Activated naive CD8-positive, alpha-beta T cell treated with anti-CD3 and anti-CD28 coated beads for 36 hours (primary cell): Measurements from ENCODE around the gene ASB15. TPM values are rescaled to one million over a fixed set of nuclear protein-coding genes. Genes with fewer than 3 reads are reported as not detected.

ENCODE experiments used
- DNase-seq: peaks from one replicate; pipeline ENCODE4 v3.0.0; 2021
- H3K27ac Mint-ChIP-seq: one replicate; pipeline ENCODE4 v1.8.0; 2022; ENCODE audit warnings: mild to moderate bottlenecking, moderate library complexity, mixed read lengths
- H3K27me3 Mint-ChIP-seq: one replicate; pipeline ENCODE4 v1.8.0; 2022; ENCODE audit warnings: mild to moderate bottlenecking, mixed read lengths
- H3K36me3 Mint-ChIP-seq: one replicate; pipeline ENCODE4 v1.8.0; 2021; ENCODE audit warnings: mild to moderate bottlenecking, mixed read lengths
- H3K4me1 Mint-ChIP-seq: one replicate; pipeline ENCODE4 v1.8.0; 2021; ENCODE audit warnings: mixed read lengths
- H3K4me3 Mint-ChIP-seq: one replicate; pipeline ENCODE4 v1.8.0; 2022; ENCODE audit warnings: mild to moderate bottlenecking, moderate library complexity, mixed read lengths
- H3K9me3 Mint-ChIP-seq: one replicate; pipeline ENCODE4 v1.8.0; 2022; ENCODE audit warnings: mixed read lengths
- total RNA-seq, 2 experiments: library from RNA; stranded (reverse); gene quantifications; one replicate each; pipeline ENCODE4 v1.2.3, GENCODE V29; 2021

The ASB15 gene
- total RNA-seq, 2 experiments from 2014 or later = not detected

DNA sequence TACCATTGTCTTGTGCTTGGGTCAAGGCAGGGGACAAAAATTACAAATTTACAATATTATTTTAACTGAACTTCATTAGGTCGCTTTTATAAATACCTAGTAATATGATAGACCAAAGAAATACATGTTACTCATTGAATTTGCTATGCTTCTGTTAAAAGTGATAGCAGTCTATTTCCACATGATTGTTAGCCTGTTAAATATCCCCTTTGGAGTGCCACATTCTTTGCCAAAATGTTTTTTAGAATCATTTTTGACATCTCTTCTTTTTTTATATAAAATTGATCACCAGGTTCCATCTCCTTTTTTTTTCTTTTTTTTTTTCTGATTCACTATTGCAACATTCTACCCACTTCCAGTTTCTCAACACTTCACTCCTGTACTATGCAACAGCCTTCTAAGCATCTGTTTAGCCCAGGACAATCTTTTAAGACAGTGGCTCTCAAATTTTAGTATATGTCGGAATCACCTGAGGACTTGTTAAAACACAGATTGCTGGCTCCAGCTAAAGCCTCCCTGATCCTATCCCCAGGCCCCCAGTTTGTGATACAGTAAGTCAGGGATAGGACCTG is 27.6 kb upstream of the ASB15 start:
- Mint-ChIP-seq H3K36me3 (no peaks in the 10 kb centered on the region), H3K27ac (no peak overlapping the region), H3K27me3 (peaks cover 5% of the 10 kb centered on the region), H3K4me1 (no peaks in the 10 kb centered on the region), H3K9me3 (no peaks in the 10 kb centered on the region), H3K4me3 (no peak overlapping the region)
- DNase-seq = no peak

DNA sequence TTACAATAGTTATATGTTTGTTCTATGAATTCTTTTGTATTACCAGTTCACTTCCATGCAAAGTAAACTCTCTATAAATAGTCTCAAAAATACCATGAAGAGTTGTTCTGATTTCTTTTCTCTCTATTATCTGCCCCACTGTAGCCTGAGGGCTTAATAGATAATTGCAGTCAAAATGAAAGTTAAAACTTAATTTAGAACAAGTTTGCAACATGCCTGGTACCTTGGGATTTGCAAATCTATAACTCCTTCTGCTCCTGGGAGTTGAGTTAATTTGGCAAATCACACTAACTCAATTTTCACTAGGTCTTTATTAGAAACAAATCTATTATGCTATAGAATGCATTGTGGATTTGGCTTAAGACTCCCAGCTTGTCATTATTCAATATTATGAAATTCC is 22.2 kb upstream of the ASB15 start:
- Mint-ChIP-seq H3K4me3 (no peak overlapping the region), H3K27ac (no peak overlapping the region), H3K36me3 (no peaks in the 10 kb centered on the region), H3K9me3 (no peaks in the 10 kb centered on the region), H3K4me1 (no peaks in the 10 kb centered on the region), H3K27me3 (peaks cover 12% of the 10 kb centered on the region)
- DNase-seq = no peak

DNA sequence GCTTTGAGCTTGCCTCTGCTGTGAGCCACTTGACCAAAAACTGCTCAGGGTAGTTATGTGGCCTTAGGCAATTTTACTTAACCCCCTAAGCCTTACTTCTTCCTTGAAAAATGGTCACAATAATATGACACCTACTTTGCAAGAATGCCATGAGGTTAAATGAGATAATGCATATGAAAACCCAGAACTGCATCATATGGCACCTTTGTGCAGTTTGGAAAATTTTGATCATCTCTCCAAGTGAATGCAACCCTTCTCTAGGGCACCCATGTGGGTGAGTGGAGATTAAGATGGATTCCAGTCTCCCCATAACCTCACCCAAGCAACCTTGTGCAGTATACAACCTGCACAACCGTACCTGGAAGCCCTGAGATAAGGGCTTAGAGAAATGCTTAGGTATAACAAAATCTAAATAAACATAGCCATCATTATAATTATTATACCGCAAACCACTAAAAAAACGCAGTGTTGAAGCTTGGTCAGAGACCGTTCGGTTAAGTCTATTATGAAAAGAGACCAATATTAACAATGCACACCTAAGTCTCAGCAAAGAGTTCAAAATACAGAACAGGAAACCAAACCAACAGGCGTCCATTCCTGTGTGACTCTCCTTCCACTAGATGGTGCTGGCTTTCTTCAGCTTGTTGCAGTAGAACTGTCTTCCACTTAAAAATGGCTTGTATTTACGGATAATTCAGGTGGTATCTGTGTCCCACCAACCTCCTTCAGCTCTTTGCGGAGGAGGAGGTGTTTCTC is 21.0 kb upstream of the ASB15 start:
- peaks cover 12% of the 10 kb centered on the region for H3K27me3 Mint-ChIP-seq
- H3K27ac Mint-ChIP-seq = no peak overlapping the region
- H3K9me3 Mint-ChIP-seq = no peaks in the 10 kb centered on the region
- no peaks in the 10 kb centered on the region for H3K4me1 Mint-ChIP-seq
- DNase-seq = no peak
- no peaks in the 10 kb centered on the region for H3K36me3 Mint-ChIP-seq
- H3K4me3 Mint-ChIP-seq = no peak overlapping the region

DNA sequence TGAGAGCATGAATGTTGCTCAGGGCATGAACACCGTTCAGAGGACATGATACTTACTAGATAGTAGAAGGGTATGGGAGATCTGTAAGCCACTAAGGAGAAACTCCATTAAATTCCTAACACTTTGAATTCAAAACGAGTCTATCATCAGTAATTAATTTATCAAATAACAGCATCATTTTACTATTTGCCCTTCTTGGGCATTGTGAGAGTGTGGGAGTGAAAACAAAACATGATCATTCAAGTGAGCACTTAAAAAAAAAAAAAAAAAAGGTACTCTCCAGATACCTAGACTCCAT is 20.5 kb upstream of the ASB15 start:
- H3K4me3 Mint-ChIP-seq = no peak overlapping the region
- no peak overlapping the region for H3K27ac Mint-ChIP-seq
- H3K27me3 Mint-ChIP-seq = peaks cover 12% of the 10 kb centered on the region
- H3K9me3 Mint-ChIP-seq = no peaks in the 10 kb centered on the region
- H3K4me1 Mint-ChIP-seq = no peaks in the 10 kb centered on the region
- H3K36me3 Mint-ChIP-seq = no peaks in the 10 kb centered on the region
- no peak for DNase-seq

DNA sequence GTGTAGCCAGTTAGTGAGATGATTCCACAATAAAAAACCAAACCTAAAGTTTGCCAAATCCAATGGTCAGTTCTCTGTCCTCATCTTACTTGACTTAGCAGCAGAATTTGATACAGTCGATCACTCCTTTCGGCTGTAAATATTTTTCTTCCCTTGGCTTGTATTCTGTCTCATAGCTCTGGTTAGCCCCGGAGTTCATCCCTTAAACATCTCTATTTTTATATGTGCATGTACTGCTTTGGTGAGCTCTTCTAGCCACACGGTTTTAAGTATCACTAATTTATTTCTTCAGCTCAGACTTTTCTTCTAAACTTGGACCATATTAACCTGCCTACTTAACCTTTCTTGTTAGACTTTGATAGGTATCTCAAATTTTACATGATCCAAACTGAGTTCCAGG is 17.8 kb upstream of the ASB15 start:
- Mint-ChIP-seq H3K27ac (no peak overlapping the region), H3K4me3 (no peak overlapping the region), H3K9me3 (no peaks in the 10 kb centered on the region), H3K27me3 (peaks cover 28% of the 10 kb centered on the region), H3K4me1 (no peaks in the 10 kb centered on the region), H3K36me3 (no peaks in the 10 kb centered on the region)
- DNase-seq = no peak

DNA sequence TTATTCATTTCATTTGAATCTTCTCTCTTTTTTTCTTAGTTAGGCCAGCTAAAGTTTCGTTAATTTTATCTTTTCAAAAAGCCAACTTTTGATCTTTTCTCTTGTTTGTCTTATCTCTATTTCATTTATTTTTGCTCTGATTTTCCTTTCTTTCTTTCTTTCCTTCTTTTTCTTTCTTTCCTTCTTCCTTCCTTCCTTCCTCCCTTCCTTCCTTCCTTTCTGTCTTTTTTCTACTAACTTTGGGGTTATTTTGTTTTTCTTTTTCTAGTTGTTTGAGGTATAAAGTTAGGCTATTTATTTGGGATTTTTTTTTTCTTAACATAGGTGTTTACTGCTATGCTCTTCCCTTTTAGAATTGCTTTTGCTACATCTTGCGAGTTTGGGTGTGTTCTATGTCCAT is 13.2 kb upstream of the ASB15 start:
- no peak overlapping the region for H3K4me3 Mint-ChIP-seq
- H3K27ac Mint-ChIP-seq = no peak overlapping the region
- no peaks in the 10 kb centered on the region for H3K9me3 Mint-ChIP-seq
- DNase-seq = no peak
- H3K27me3 Mint-ChIP-seq = peaks cover 46% of the 10 kb centered on the region
- no peaks in the 10 kb centered on the region for H3K36me3 Mint-ChIP-seq
- H3K4me1 Mint-ChIP-seq = no peaks in the 10 kb centered on the region

DNA sequence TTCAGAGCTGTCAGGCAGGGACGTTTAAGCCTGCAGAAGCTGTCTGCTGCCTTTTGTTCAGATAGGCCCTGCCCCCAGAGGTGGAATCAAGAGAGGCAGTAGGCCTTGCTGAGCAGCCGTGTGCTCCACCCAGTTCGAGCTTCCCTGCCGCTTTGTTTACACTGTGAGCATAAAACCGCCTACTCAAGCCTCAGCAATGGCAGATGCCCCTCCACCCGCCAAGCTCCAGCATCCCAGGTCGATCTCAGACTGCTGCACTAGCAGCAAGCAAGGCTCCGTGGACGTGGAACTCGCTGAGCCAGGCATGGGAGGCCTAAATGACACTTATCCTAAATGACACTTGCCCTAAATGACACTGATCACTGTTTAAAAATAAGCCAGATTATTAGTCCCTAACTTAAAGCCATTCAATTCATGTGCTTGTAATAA is 6.8 kb upstream of the ASB15 start:
- Mint-ChIP-seq H3K27me3 (peaks cover 34% of the 10 kb centered on the region), H3K36me3 (no peaks in the 10 kb centered on the region), H3K4me1 (no peaks in the 10 kb centered on the region), H3K27ac (no peak overlapping the region), H3K9me3 (no peaks in the 10 kb centered on the region), H3K4me3 (no peak overlapping the region)
- no peak for DNase-seq

DNA sequence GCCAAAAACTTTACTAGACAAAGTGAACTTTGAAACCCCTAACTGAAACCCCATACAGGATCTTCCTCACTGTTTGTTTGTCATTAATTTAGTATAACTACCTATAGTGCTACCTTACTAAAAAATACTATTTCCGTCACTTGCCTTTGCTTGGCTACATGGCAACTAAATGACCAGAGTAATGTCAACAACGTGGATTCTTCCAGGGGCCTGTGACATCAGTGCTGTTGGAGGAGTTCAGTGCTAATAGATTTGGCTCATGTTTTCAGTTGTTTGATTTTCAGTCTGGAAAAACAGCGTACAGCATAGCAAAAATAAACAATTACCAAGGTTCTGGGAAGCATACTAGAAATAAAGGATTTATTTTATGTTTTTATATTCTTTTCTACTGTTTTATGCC is 3.0 kb upstream of the ASB15 start:
- DNase-seq = no peak
- no peaks in the 10 kb centered on the region for H3K4me1 Mint-ChIP-seq
- H3K4me3 Mint-ChIP-seq = no peak overlapping the region
- no peaks in the 10 kb centered on the region for H3K36me3 Mint-ChIP-seq
- H3K27ac Mint-ChIP-seq = no peak overlapping the region
- H3K27me3 Mint-ChIP-seq = peaks cover 15% of the 10 kb centered on the region
- H3K9me3 Mint-ChIP-seq = no peaks in the 10 kb centered on the region

DNA sequence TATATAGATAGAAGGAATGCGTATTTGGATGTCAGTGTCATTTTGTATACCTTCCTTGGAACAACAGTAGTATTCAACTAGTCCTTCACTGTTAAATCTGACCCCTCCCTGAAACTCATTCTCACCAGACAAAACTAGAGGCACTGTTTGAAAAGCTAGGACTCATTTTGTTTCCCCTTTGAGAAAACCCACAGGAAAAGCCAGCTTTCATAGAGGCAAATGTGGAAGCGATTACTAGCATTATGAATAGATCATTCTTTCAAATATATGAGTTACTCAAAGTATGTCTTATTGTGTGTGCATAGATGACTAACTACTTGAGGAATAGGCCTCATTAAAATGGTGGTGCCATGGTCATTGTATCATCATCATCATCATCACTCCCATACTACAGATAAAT is 1.9 kb upstream of the ASB15 start:
- Mint-ChIP-seq H3K4me1 (no peaks in the 10 kb centered on the region), H3K4me3 (no peak overlapping the region), H3K36me3 (no peaks in the 10 kb centered on the region), H3K27me3 (peaks cover 7% of the 10 kb centered on the region), H3K27ac (no peak overlapping the region), H3K9me3 (no peaks in the 10 kb centered on the region)
- no peak for DNase-seq

DNA sequence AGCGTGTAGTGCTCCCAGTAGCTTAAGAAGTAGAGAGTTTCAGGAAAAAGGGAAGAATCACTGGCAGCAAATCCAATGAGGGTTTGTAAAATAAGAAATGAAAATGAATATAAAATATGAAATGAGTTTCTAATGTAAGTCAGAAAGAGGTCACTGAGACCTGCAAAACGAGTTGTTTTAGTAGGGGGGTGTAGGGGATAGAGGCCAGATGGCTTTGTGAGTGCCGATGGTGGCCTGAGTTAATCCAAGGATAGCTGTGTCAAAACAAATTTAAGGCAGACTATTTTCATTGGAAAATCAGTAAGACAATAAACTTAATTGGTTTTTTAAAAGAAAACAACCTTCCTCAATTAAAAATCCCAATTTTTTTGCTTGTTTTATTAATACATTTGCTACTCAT is 745 bp upstream of the ASB15 start:
- Mint-ChIP-seq H3K4me1 (no peaks in the 10 kb centered on the region), H3K36me3 (no peaks in the 10 kb centered on the region), H3K27me3 (peaks cover 7% of the 10 kb centered on the region), H3K4me3 (no peak overlapping the region), H3K9me3 (no peaks in the 10 kb centered on the region), H3K27ac (no peak overlapping the region)
- DNase-seq = no peak

DNA sequence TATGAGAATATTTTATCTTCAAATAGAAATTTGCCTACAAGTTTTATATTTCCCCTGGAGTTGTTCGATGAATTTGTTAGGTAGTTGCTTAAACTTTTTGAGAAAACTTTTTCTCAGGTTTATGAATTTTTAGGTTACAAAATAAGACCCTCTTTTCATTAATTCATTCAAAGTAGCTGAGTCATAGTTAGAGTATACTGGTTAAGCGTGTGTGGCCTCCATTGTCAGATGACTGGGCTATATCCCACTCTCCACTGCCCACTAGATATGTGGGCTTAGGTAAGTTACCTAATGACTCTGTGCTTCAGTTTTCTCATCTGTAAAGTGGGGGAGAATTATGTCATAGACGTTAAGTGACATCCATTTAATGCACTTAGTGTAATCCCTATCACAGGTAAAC is 1.0 kb downstream of the ASB15 start:
- H3K9me3 Mint-ChIP-seq = no peaks in the 10 kb centered on the region
- H3K27ac Mint-ChIP-seq = no peak overlapping the region
- no peak for DNase-seq
- H3K27me3 Mint-ChIP-seq = peaks cover 7% of the 10 kb centered on the region
- H3K4me3 Mint-ChIP-seq = no peak overlapping the region
- H3K4me1 Mint-ChIP-seq = no peaks in the 10 kb centered on the region
- no peaks in the 10 kb centered on the region for H3K36me3 Mint-ChIP-seq

DNA sequence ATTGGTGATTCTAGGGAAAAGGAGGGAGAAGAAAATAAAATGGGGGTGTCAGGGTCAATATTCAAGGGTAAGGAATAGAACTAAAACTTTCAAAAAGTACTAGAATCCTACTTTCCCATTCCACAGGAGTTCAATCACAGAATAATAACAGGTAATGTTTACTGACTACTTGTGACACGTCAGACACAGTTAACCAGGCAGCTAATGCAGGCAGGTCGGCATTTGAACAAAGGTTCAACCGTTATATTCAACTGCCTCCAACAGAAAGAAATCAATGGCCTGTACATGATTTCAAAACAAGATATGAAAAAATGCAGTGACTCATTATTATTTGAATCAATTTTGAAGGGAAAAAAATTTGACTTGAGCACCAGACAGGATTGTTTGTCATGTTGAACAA is 3.1 kb downstream of the ASB15 start:
- Mint-ChIP-seq H3K4me3 (no peak overlapping the region), H3K27me3 (peaks cover 7% of the 10 kb centered on the region), H3K36me3 (no peaks in the 10 kb centered on the region), H3K27ac (no peak overlapping the region), H3K4me1 (no peaks in the 10 kb centered on the region), H3K9me3 (no peaks in the 10 kb centered on the region)
- no peak for DNase-seq

DNA sequence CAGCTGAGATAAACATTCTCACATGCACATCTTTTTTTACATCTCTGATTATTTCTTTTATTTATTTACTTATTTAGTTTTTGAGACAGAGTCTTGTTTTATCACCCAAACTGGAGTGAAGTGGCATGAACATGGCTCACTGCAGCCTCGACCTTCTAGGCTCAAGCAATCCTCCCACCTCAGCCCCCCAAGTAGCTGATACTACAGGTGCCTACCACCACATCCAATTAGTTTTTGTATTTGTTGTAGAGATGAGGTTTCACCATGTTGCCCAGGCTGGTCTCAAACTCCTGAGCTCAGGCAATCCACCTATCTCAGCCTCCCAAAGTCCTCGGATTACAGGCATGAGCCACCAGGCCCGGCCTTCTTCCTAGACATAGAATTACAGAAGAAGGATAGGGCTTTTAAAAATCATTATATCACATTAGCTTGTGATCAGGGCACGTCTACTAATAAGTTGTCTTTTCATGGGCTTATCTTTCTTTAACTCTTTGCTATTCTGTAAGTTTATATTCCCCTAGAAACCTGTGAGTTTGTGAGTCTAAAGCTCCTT is 5.9 kb downstream of the ASB15 start:
- no peak for DNase-seq
- no peaks in the 10 kb centered on the region for H3K27me3 Mint-ChIP-seq
- H3K36me3 Mint-ChIP-seq = no peaks in the 10 kb centered on the region
- no peaks in the 10 kb centered on the region for H3K4me1 Mint-ChIP-seq
- H3K27ac Mint-ChIP-seq = no peak overlapping the region
- no peak overlapping the region for H3K4me3 Mint-ChIP-seq
- H3K9me3 Mint-ChIP-seq = no peaks in the 10 kb centered on the region

DNA sequence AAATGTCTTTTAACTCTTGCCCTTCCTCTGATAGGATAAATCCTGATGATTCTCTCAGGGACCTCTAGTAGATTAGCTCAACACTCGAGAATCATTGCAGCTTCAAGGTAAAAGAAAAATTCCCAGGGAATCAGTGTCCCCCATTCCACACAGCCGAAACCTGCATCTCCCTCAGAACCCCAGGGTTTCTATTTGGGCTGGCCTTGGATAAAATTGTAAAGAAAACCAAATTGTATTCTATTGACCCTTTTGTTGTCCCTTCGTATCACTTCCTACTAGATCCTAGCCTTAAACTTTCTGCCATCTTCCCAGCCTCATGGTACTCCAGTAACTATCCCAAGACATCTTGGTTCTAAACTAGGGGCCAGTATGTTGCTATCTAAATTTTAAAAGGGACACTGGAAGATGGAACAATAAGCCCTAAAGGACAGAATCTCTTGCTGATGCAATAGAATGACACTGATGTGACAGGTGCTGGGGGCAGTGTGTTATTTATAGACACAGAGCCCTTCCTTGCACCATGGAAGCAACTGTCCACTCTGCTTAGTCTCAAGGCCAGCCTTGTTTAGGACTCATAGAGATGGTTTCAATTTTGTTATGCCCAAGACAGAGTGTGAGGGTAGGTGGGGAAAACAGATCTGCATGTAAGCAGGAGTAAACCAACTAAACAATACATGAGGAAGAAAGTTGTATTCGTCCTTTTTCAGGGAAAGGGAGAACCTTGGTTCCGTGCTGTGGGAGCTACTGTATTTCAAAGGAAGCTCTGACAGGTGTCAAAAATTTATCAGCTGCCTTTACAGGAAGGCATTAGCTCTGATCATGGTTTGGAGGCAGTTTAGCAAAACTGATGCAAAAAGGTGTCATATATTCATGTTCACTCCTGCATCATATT is 7.6 kb downstream of the ASB15 start:
- no peak for DNase-seq
- no peak overlapping the region for H3K4me3 Mint-ChIP-seq
- H3K27ac Mint-ChIP-seq = no peak overlapping the region
- H3K9me3 Mint-ChIP-seq = no peaks in the 10 kb centered on the region
- peaks cover 3% of the 10 kb centered on the region for H3K27me3 Mint-ChIP-seq
- H3K4me1 Mint-ChIP-seq = no peaks in the 10 kb centered on the region
- no peaks in the 10 kb centered on the region for H3K36me3 Mint-ChIP-seq

DNA sequence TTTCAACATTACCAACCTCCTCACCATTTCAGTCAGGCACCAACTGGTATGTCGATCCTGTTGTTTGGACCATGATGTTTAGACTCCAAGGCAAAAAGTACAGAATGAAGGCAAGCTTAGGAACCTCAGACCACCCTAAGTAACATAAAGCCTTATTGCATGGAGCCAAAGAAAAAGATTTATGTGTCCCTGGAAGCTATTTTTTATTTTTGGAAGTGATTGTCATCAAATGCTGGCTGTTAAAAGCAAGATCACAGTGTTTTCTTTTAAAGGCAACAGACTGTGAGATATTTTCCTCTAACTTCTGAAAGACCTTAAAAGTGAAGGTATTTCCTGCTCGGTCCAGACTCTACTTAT is 8.2 kb downstream of the ASB15 start:
- Mint-ChIP-seq H3K27ac (no peak overlapping the region), H3K4me1 (no peaks in the 10 kb centered on the region), H3K36me3 (no peaks in the 10 kb centered on the region), H3K27me3 (peaks cover 3% of the 10 kb centered on the region), H3K4me3 (no peak overlapping the region), H3K9me3 (no peaks in the 10 kb centered on the region)
- DNase-seq = no peak
